ENCODE results near the gene NFIA. TPM values are rescaled to one million over a fixed set of nuclear protein-coding genes. Genes with fewer than 3 reads are reported as not detected.

NFIA gene
- polyA plus RNA-seq, 1 donor (not counting 4 experiments of a cell fraction or from before 2014, with no cell fraction given) = 14.7 TPM

DNA sequence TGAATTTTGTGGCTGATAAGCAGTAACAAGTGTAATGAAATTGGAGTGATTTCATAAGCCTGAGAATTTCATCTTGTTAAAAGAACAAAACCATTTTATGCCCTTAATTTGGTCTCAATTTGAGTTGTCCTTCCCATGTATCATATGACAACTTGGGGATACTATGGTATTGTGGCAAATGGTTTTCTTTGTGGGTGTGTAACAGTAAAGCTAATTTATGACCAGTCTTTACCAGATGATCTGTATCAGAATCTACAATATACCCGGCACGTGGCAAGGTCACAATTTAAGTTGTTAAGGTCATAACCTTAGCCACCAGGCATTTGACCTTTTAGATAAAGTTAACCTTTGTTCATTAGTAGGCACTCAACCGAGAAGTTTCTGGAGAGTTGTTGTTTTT is 9.1 kb downstream of the NFIA start:
- FAIRE-seq = no peak
- Histone ChIP-seq H3K9ac (ENCODE audit: control insufficient read depth, extremely low read depth, insufficient read depth, low read length) (no peak overlapping the region), H3K4me2 (ENCODE audit: control insufficient read depth, extremely low read depth, insufficient read depth, low read depth, low read length) (no peak overlapping the region), H3K79me2 (ENCODE audit: control insufficient read depth, insufficient read depth, low read length) (peaks cover 59% of the 10 kb centered on the region), H3K4me1 (ENCODE audit: control insufficient read depth, extremely low read depth, insufficient read depth, low read length) (peaks cover 9% of the 10 kb centered on the region), H3K36me3 (ENCODE audit: control insufficient read depth in 2 of 2, extremely low read depth in 1 of 2, insufficient read depth in 2 of 2, low read length in 2 of 2) (peaks cover 4% of the 10 kb centered on the region in 2 experiments), H3K9me3 (ENCODE audit: control insufficient read depth, low read depth, low read length) (no peaks in the 10 kb centered on the region), H3K4me3 (ENCODE audit: control insufficient read depth in 2 of 3, extremely low read depth in 1 of 3, insufficient read depth in 2 of 3, low read depth in 1 of 3, low read length in 3 of 3) (no peak overlapping the region), H3K27me3 (ENCODE audit: control insufficient read depth, extremely low read depth, insufficient read depth, low read length) (no peaks in the 10 kb centered on the region), H4K20me1 (ENCODE audit: control insufficient read depth, extremely low read depth, insufficient read depth, low read length) (no peaks in the 10 kb centered on the region), H2AFZ (ENCODE audit: control insufficient read depth, low read length) (no peak overlapping the region), H3K27ac (ENCODE audit: control insufficient read depth, insufficient read depth, low read length) (no peak overlapping the region), H3K9me1 (ENCODE audit: control insufficient read depth, extremely low read depth, insufficient read depth, low read length) (no peaks in the 10 kb centered on the region)
- dilution Hi-C loops (cut with MboI; ENCODE audit: extremely low pct_ligation_motif_present, low sequenced_read_pairs) = no loop called here
- no peak for DNase-seq (ENCODE audit: low read depth, low spot score)
- TF ChIP-seq CTCF (optimal IDR thresholded peaks at IDR 0.05 in 1 of 3, IDR thresholded peaks at IDR 0.05 in 1 of 3, conservative IDR thresholded peaks at IDR 0.05 in 1 of 3; ENCODE audit: extremely low read depth in 1 of 3, insufficient read depth in 2 of 3, low read length in 3 of 3) (no peak), EZH2 (IDR thresholded peaks at IDR 0.05; ENCODE audit: low read length) (no peak)

DNA sequence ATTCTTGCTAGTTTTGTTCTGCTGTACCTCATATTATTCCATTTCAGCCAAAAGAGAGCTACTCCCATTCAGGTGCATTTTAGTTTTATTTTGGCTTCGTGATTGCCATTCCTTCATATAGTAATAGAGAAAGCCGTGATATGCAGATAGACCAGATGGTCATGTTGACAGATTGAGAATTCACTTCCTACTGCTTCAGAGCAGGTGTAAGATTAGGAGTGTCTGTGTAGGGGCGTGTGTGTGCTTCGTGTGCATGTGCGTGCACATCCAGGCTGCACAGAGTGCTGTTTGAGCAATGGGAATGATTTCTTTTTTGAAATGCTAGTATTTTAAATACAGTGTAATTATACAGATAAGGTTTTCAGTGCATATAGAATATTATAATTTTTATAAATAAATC is 10.3 kb downstream of the NFIA start:
- peaks cover 4% of the 10 kb centered on the region in 2 experiments for H3K36me3 ChIP-seq (ENCODE audit: control insufficient read depth in 2 of 2, extremely low read depth in 1 of 2, insufficient read depth in 2 of 2, low read length in 2 of 2)
- dilution Hi-C loops (cut with MboI; ENCODE audit: extremely low pct_ligation_motif_present, low sequenced_read_pairs) = no loop called here
- no peaks in the 10 kb centered on the region for H4K20me1 ChIP-seq (ENCODE audit: control insufficient read depth, extremely low read depth, insufficient read depth, low read length)
- H3K9me3 ChIP-seq (ENCODE audit: control insufficient read depth, low read depth, low read length) = no peaks in the 10 kb centered on the region
- peaks cover 16% of the 10 kb centered on the region for H3K4me1 ChIP-seq (ENCODE audit: control insufficient read depth, extremely low read depth, insufficient read depth, low read length)
- TF ChIP-seq CTCF (optimal IDR thresholded peaks at IDR 0.05 in 1 of 3, IDR thresholded peaks at IDR 0.05 in 1 of 3, conservative IDR thresholded peaks at IDR 0.05 in 1 of 3; ENCODE audit: extremely low read depth in 1 of 3, insufficient read depth in 2 of 3, low read length in 3 of 3) (no peak), EZH2 (IDR thresholded peaks at IDR 0.05; ENCODE audit: low read length) (no peak)
- FAIRE-seq (no peak), DNase-seq (ENCODE audit: low read depth, low spot score) (no peak)
- no peaks in the 10 kb centered on the region for H3K9me1 ChIP-seq (ENCODE audit: control insufficient read depth, extremely low read depth, insufficient read depth, low read length)
- no peak overlapping the region for H3K27ac ChIP-seq (ENCODE audit: control insufficient read depth, insufficient read depth, low read length)
- H3K4me3 ChIP-seq (ENCODE audit: control insufficient read depth in 2 of 3, extremely low read depth in 1 of 3, insufficient read depth in 2 of 3, low read depth in 1 of 3, low read length in 3 of 3) = no peak overlapping the region
- H3K27me3 ChIP-seq (ENCODE audit: control insufficient read depth, extremely low read depth, insufficient read depth, low read length) = no peaks in the 10 kb centered on the region
- no peak overlapping the region for H3K9ac ChIP-seq (ENCODE audit: control insufficient read depth, extremely low read depth, insufficient read depth, low read length)
- peaks cover 54% of the 10 kb centered on the region for H3K79me2 ChIP-seq (ENCODE audit: control insufficient read depth, insufficient read depth, low read length)
- H3K4me2 ChIP-seq (ENCODE audit: control insufficient read depth, extremely low read depth, insufficient read depth, low read depth, low read length) = peak overlapping the region; percentile 72
- H2AFZ ChIP-seq (ENCODE audit: control insufficient read depth, low read length) = no peak overlapping the region
